ENCODE results near the gene FAM3B.

FAM3B gene

DNA sequence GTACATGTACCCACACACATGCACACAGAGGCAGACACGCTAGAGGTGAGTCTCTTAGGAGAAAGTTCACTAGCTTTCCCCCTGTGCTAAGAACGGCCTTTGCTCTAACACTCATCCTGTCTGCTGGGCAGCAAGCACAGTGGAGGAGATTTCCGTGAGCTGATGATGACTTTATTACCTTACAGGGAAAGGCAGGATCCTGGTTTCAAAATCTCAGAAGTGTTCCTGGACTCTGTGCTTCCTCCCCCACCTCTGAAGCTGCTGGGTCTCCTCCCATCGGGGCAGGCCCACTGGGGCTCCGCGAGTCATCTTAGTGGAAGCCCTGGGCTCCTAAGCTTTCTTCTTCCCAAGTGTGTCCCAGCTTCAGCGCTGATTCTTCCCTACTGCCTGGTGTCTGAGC is 2.7 kb downstream of the FAM3B start:
- no peak for ATAC-seq

DNA sequence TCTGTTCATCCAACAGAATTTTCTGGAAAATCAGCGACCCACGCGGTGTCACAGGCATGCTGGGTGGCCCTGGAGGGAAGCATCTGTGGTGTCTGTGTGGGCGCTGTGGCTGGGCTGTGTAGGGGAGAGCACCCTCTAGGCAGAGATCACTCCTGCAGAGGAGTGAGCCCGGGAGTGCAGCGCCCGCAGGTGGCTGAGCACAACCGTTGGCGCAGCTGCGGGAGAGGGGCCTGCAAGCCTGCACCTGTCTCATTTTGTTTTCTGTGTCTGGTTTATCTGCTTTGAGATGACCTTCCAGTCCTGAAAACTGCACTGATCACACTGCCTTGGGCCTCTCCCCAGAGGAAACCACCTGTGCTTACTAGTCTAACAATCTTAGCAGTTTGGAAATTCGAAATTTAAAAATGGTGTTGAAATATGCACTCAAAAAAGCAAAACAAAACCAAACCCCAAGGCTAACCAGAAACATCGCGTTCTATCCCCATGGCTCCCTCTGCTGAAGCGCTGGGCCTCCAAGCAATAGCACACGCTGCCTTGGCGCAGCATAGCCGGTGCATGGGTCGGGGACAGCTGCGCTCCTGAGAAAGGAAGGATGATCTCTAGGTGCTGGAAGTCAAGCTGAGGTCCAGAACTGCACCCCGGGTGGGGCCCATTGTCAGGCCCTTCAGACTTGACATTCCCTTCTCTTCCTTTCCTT is 4.8 kb downstream of the FAM3B start:
- ATAC-seq: peak in 1 of 2 donors; percentile 35

DNA sequence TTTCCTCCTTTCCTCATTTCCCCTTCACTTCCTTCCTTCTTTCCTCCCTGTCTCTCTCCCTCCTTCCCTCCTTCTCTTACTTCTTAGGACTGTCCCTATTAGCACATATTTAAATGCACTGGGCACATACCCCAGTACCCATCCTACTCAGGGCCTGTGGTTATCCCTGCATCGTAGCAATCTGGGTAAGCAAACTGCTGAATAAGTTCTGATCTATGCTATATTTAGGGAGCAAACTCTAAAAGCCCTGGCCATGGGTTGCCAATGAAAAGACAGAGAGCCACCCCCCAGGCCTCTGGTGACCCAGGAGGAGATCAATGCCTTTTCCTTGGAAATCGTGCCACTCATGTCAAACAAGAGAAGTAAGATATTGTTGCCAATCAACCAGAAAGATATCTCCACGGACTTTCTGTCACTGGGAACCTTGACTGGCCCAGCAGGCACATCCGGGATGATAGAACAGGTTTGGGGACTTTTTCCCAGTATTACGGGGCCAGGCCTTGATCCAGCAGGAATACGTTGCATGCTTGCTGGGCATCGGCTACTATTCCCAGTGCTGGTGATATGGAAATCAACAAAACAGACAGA is 5.4 kb downstream of the FAM3B start:
- ATAC-seq: no peak

DNA sequence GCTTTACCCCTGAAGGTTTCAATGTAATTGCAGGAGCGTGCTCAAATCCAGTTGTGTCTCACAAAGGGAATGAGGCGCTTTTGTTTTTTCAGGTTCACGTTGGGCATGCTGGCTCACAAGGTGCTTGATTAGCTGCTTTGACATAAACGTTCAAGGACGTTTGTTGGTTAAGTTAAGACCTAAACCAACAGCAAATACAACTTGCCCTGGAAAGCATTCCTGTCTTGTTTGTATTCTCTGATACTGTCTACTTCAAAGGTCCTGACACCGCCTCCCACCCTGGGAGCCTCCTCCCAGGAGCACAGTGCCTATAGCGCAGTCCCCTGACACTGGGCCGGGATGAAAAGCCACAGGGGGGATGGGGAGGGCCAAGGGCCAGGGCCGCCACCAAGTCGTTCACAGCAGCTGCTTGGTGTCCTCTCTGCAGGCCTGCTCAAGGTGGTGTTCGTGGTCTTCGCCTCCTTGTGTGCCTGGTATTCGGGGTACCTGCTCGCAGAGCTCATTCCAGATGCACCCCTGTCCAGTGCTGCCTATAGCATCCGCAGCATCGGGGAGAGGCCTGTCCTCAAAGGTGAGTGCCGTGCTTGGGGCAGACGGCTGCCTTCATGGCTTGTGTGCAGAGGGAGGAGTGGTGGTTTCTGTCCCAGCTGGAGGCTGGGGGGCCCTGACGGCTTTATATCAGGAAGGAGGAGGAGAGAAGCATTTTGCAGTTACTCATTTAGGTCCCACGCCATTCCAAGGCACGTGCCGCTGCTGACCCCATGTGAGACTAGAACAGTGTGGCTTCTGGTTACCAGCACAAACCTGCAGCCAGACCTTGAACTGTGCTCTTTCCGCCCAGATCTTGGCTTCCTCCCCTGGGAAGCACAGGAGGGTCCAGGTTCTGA is 6.1 kb downstream of the FAM3B start:
- ATAC-seq: no peak

DNA sequence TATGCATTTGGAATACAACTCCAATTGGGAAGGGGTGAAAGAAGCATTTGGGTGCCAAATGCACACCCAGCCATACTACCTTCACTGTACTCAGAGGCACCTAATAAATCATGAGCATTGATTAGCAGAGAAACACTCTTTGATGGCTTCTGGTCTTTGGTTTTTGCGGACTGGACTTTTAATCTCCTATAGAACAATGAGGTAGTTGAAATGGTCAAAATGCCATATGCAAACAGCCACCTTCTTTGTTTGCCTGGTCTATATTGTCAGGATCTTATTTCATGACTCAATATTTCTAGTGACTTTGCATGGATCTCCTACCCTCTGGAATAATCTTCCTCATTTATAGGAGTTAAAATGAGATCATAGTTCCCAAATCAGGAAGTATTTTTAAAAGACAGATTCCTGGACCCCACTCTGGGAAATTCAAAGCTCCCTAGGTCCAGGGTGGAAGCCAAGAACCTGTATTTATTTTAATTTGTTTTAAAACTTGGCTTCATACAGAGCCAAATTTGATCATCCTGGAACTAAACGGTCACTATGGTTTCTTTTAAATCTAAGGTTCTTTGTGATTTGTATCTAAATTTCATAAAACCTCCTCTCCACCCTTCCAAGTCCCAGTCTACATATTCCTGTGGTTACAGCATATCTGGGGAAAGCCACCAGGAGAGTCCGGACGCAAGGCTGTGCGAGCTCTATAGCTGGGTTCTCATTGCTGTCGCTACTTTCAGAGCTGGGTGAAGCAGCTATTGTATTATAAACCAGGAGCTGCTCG is 8.7 kb downstream of the FAM3B start:
- ATAC-seq: no peak

DNA sequence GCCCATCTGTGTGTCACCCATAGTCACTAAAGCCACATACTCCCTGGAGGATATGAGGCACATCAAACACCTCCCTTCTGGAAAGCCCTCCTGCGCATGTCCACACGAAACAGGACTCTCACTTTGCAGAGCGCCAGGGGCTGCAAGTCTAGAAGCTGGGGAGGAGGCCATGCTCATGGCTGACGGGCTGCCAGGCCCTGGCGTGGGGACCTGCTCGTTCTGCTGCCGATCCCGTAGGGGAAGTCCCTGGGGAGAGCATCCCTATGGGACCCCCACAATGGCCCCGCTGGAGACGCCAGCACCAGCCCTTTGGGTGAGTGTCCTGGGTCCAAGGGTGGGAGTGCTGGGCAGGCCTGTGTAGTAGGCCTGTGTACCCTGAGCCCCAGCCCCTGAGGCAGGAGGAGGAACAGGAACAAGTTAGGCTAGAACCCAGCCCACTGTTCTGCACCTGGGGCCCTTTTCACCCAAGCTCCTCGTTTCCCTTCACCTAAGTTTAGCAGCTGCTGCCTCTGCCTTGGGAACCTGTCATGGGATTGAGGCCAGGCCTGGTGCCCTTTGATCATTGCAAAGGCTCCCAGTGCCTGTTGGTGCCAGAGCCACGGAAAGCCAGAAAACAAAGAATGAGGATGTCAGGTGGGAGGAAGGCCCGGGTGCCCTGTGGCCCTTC is 9.9 kb downstream of the FAM3B start:
- no peak for ATAC-seq

DNA sequence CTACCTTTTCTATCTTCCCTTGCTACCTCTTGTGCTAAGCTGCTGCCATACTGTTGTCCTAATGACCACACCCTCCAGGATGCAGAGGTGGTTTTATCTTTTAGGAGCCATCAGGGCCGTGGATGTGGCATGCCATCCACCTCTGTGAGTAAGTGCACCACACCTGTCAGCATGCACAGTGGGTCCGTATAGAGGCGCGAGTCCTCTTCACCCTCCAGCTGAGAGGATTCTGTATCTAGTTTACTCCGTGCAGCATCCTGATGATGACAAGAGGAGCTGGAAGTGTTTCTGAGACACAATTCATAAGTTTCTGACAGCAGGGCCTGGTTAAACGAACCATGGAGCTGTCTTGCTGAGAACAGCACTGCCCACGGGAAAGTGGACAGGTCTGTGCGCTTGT is 11.2 kb downstream of the FAM3B start:
- ATAC-seq: no peak

DNA sequence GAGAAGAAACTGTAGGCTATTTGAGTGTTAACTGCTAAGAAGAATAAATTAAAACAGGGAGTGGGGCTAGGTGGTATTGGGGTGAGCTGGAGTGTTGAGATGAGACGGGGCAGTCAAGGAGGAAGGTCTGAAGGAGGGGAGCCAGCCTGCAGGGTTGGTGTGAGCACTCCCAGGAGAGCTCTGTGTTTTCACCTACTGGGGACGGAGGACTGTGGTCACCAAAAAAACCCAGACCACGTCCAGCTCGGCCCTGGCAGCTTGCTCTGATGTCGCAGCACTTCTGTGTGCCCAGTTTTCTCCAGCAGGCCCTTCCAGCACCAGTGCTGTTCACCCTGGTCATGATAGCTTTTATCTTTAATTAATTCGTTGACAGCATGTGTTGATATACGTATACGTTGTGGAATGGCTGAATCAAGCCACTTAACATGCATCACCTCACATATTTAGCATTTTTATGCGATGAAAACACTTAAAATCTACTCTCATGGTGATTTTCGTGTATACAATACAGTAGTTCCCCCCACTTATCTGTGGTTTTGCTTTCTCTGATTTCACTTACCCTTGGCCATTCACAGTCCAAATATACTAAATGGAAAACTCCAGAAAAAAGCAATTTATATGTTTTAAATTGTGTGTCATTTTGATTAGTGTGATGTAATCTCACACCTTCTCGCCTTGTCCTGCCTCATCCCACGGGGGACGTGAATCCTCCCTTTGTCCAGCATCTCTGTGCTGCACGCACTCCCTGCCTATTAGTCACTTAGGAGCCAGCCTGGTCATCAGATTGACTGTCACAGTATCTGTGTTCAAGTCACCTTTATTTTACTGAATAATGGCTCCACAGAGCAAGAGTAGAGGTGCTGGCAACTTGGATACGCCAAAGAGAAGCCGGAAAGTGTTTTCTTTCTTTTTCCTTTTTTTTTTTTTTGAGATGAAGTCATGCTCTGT is 12.3 kb downstream of the FAM3B start:
- no peak for ATAC-seq

DNA sequence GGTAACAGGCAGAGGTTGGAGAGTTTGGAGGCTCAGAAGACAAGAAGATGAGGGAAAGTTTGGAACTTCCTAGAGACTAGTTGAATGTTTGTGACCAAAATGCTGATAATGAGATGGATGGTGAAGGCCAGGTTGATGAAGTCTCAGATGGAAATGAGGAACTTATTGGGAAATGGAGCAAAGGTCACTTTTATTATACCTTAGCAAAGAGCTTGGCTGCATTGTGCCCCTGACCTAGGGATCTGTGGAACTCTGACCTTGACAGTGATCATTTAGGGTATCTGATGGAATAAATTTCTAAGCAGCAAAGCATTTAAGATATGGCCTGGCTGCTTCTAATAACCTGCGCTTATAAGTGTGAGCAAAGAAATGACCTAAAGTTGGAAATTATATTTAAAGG is 17.2 kb downstream of the FAM3B start:
- ATAC-seq: no peak

DNA sequence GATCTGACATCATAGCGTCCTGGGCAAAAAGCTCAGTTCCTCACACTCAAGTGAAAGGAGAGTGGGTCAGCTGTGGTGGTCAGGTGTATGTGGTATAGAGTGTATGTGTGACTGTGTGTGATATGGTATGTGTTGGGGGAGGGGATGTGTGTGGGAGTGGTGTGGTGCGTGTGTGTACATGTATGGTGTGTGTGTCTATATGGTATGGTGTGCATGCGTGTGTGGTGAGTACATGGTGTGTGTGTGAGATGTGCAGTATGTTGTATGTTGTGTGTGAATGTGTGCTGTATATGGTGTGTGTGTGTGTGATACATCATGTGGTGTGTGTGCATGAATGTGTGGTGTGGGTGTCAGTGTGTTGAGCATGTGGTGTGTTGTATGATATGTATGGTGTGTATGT is 20.9 kb downstream of the FAM3B start:
- no peak for ATAC-seq

DNA sequence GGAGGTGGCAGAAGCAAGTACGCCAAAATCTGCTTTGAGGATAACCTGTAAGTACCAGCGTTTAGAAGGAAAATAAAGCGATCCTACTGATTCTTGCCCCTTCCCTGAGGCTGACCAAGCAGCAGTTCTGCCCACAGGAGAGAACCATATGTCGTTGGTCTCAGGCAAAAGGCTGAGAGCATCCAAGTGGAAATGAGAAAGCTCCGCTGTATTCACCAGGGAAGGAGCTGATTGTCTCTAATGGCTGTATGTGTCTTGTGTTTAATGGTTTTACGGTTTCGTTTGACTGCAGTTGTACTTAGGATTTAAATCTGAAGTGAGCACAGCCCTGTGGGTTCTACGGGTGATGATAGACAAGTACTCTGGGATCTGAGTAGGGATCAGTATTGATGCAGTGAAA is 21.9 kb downstream of the FAM3B start:
- no peak for ATAC-seq

DNA sequence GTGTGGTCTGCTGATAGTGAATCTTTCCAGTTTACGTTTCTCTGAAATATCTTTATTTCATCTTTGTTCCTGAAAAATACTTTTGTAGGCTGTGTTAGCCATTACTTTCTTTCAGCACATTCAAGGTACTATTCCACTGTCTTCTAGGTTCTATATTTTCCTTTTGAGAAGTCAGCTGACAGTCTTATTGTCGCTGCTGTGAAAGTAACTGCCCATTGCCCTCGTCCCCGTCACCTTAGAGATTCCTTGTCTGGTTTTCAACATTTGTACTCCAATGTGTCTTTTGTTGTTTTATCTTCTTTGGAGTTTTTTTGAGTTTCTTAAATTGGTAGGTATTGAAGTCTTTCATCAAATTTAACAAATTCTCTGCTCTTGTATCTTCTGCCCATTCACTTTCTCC is 25.4 kb downstream of the FAM3B start:
- ATAC-seq: no peak

DNA sequence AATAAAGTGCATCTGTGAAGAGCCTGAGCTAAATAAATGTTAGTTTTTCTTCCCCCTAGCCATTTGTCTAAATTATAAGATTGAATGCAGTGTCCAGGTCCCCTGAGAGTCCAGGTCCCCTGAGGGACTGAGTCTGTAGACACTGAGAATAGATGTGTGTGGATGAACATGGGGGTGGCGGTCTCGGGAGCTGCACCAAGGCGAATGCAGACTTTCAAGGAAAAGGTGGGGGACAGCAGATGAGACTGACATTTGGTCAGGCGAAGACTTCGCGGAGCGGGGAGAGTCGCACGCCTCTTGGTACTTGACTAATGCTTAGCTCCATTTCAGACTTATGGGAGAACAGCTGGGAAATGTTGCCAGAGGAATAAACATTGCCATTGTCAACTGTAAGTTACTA is 27.5 kb downstream of the FAM3B start:
- no peak for ATAC-seq

DNA sequence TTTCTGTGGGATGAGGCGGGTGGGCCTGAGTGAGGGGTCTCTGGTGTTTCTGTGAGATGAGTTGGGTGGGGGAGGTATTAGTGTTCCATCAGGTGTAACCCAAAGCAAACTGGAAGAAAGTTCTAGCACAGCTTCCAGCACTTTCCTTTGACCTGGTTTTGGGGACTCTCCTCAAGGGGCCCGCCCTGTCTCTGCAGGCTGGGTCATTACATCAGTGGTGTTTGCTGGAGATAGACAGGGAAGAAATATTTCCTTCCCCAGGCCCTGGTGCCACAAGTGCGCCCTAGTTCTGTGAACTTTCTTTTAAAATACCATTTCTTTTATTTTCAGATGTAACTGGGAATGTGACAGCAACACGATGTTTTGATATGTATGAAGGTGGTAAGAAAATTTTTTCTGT is 28.8 kb downstream of the FAM3B start:
- ATAC-seq: no peak

DNA sequence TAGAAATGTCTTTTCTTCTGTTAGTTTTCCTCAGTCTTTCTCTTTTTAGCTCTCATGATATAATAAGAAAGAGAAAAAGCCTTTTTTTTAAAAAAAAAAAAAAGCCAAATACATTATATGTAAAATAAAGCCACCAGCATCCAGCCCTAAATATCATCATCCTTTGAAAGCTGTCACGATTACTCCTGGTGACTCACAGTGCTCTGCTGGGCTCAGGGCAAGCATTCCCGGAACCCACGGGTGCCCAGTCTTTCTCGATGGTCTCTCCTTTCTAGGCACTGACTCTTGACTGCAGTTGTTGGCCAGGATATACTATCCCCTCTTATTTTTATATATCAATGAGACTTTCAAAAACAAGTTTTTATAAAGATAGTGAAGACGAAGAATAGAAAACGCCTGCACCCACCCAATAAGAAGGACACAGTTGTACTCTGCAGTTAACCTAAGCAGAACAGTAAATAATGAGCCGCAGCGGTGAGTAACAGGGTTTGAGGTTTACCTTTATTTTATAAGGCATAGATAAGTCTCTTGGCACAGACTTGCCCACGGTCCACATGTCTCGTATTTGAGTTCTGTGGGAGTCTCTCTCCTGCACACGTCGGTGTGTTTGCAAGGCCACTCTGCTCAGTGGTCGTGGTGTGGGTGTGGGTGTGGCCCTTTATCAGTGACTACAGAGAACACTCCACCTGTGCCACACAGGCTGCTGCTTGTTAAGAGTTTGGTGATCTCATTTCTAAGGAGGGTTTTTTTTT is 29.5 kb downstream of the FAM3B start:
- no peak for ATAC-seq

DNA sequence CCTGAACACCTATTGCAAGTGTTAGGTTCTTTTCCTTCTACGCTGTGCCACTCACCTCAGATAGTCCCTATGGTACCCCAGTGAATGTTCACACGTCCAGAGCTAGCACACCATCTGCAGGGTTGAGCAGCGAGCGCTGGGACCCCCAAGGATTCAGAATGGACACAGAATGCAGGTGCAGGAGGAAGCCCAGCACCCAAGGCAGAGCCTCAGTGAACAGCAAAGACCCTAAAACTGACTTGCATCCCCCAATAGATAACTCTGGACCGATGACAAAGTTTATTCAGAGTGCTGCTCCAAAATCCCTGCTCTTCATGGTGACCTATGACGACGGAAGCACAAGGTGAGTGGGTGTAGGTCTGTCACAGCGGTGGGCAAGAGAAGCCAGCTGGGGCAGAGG is 30.2 kb downstream of the FAM3B start:
- no peak for ATAC-seq

DNA sequence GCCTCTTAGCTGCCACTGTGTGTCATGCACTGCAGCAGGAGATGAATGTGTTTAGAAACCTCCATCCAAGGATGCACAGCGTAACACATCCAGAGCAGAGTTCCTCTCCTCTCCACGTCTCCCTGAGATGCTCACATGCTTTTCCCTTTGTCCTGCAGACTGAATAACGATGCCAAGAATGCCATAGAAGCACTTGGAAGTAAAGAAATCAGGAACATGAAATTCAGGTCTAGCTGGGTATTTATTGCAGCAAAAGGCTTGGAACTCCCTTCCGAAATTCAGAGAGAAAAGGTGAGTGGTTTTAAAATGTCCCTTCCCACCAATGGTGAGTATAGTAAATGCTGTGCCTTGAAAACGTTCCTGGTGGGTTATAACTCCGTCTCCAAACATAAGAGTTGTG is 31.8 kb downstream of the FAM3B start:
- no peak for ATAC-seq

DNA sequence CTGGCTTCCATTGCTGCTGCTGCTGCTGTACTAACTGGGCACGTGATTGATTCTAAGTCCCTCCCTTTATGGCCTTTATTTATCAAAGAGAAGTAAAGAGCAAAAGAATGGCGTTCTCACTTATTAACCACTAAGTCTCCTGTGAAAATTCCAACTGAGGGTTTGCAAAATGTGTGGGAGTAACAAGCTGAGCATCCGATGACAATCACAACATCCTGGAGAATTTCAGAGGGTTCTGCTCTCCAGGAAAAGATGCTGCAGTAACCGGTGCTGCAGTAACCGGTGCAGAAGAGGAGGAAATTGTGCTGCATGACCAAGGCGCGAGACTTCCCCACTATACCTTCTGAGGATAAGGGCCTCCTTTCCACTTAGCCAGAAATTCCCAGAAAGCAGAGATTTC is 32.5 kb downstream of the FAM3B start:
- no peak for ATAC-seq

DNA sequence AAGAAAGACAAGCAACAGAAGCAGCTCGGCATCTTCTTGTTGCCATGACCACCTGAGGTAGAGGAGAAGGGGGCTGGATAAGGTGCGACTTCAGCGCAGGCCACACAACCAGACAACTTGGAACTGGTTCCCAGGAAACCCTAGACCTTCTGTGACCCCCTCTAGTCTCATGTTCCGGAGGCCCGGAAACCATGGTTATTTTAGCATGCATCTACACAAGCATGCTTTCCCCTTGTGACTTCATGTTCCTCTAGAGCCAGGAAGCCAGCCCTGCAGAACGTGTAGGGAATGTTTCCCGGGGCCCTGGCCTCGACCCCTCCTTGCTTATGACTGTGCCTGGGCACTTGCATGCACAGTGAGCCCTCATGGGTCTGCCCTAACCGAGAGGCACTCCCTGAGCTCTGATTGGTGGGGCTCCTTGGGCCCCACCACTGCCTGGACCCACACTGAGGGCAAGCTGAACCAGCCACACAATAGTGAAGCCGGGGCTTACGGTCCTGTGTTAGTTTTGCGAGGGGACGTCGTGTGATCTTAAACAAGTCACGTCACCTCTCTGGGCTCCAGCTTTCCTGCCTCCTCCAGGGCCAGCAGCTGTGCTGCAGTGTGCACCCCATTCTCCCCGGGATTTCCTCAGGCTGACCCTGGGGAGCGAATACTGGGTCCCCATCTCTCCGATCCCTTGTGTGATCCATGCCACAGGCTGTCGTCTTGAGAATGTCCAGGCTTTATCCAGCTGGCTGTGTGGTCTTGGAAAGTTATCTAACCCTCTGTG is 33.2 kb downstream of the FAM3B start:
- no peak for ATAC-seq
